DOHH2 (cell line): Measurements from ENCODE around the gene MBTPS1.

Experiments used
- CTCF ChIP-seq: fragments of 200-600 bp; sonication (generic); IDR thresholded peaks from one replicate; pipeline ENCODE4 v1.5.1; 2014; ENCODE audit warnings: antibody characterized with exemption, mild to moderate bottlenecking, low read depth, low read length; ENCODE audit not compliant: poor library complexity, severe bottlenecking
- EZH2phosphoT487 ChIP-seq: fragments of 200-600 bp; sonication (generic); IDR thresholded peaks from 2 replicates; pipeline ENCODE4 v1.6.1; 2017; ENCODE audit warnings: borderline replicate concordance, mild to moderate bottlenecking, antibody characterized with exemption, low read length, moderate library complexity, mixed read lengths

DNA sequence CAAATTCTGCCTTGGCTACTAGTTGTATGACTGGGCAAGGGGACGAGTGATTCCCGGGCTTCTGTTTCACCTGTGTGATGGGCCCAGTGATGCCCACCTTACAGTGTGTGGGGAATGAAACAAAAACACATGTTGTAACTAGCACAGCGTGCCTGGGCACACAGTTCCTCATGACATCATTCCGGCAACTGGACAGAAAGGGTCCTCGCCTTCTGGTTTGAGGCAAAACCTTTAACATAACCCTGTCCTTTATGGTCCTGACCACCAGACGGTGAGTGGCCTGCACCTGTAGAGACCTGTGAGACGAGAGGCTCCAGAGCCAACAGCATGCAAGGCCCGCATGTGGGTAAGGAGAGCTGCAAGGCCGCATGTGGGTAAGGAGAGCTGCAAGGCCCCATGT is 66.4 kb downstream of the MBTPS1 start:
- TF ChIP-seq CTCF (no peak), EZH2phosphoT487 (no peak)
